Upper lobe of right lung (tissue), 1 donor: Measurements from ENCODE around the gene MRPS27. TPM values are rescaled to one million over a fixed set of nuclear protein-coding genes. Genes with fewer than 3 reads are reported as not detected.

Experiments
- ATAC-seq: fragments of 200-7000 bp; cut with Tn5 transposase; one replicate; pipeline ENCODE4 v1.9.1; 2020; ENCODE audit warnings: mild to moderate bottlenecking, moderate library complexity
- DNase-seq: peaks from one replicate; pipeline ENCODE4 v3.0.0-alpha.2; 2020
- H3K27ac ChIP-seq: fragments of 200-600 bp; one replicate; pipeline ENCODE4 v1.8.0; 2022
- H3K27me3 ChIP-seq: fragments of 200-600 bp; one replicate; pipeline ENCODE4 v1.8.0; 2022; ENCODE audit warnings: mild to moderate bottlenecking
- H3K36me3 ChIP-seq: fragments of 200-600 bp; one replicate; pipeline ENCODE4 v1.8.0; 2022
- H3K4me1 ChIP-seq: fragments of 200-600 bp; one replicate; pipeline ENCODE4 v1.8.0; 2022
- H3K4me3 ChIP-seq: fragments of 200-600 bp; one replicate; pipeline ENCODE4 v1.8.0; 2022; ENCODE audit warnings: mild to moderate bottlenecking
- H3K9me3 ChIP-seq: fragments of 200-600 bp; one replicate; pipeline ENCODE4 v1.8.0; 2022
- intact Hi-C: fragments of 100-400 bp; cut with DNase I; formaldehyde crosslinking; loops from one replicate; pipeline ENCODE4 v1.11.0; 2022
- total RNA-seq: library from RNA; stranded (reverse); fragmentation: NEBNext Ultra II Directional; extraction: Animal tissue kit (Norgen Biotek cat#: 25700); gene quantifications from one replicate; pipeline ENCODE4 v1.2.1, GENCODE V29; 2021
- TF ChIP-seq, protein P1 (sequence below): fragments of 200-600 bp; IDR thresholded peaks from one replicate; pipeline ENCODE4 v1.8.0; 2022; ENCODE audit warnings: antibody characterized with exemption
- donor health status: DM: no; HTN: yes; CAD: no; lungs with severe emphysema.

The MRPS27 gene
- total RNA-seq, 1 donor from 2014 or later, result 34.2 TPM

- H3K9me3 ChIP-seq, result no peaks in the 10 kb centered on the region
- intact Hi-C loops, result no loop called here
- no peaks in the 10 kb centered on the region for H3K27me3 ChIP-seq
- ATAC-seq (no peak), DNase-seq (no peak)
- TF ChIP-seq, protein P1, sequence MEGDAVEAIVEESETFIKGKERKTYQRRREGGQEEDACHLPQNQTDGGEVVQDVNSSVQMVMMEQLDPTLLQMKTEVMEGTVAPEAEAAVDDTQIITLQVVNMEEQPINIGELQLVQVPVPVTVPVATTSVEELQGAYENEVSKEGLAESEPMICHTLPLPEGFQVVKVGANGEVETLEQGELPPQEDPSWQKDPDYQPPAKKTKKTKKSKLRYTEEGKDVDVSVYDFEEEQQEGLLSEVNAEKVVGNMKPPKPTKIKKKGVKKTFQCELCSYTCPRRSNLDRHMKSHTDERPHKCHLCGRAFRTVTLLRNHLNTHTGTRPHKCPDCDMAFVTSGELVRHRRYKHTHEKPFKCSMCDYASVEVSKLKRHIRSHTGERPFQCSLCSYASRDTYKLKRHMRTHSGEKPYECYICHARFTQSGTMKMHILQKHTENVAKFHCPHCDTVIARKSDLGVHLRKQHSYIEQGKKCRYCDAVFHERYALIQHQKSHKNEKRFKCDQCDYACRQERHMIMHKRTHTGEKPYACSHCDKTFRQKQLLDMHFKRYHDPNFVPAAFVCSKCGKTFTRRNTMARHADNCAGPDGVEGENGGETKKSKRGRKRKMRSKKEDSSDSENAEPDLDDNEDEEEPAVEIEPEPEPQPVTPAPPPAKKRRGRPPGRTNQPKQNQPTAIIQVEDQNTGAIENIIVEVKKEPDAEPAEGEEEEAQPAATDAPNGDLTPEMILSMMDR, result no peak
- H3K27ac ChIP-seq, result no peak overlapping the region
- H3K4me3 ChIP-seq, result no peak overlapping the region
- H3K36me3 ChIP-seq, result peaks cover 17% of the 10 kb centered on the region
- H3K4me1 ChIP-seq, result peaks cover 14% of the 10 kb centered on the region
Measured at GRCh38 chr5:72286798-72287197, 33.2 kb downstream of the MRPS27 start.

GRCh38 chr5:72285424-72285821 lies 34.6 kb downstream of the MRPS27 start:
- no peaks in the 10 kb centered on the region for H3K27me3 ChIP-seq
- TF ChIP-seq, protein P1, result no peak
- peaks cover 12% of the 10 kb centered on the region for H3K36me3 ChIP-seq
- ATAC-seq (no peak), DNase-seq (no peak)
- H3K4me3 ChIP-seq, result no peak overlapping the region
- intact Hi-C loops, result no loop called here
- no peaks in the 10 kb centered on the region for H3K9me3 ChIP-seq
- H3K4me1 ChIP-seq, result peaks cover 14% of the 10 kb centered on the region
- H3K27ac ChIP-seq, result no peak overlapping the region

DNA sequence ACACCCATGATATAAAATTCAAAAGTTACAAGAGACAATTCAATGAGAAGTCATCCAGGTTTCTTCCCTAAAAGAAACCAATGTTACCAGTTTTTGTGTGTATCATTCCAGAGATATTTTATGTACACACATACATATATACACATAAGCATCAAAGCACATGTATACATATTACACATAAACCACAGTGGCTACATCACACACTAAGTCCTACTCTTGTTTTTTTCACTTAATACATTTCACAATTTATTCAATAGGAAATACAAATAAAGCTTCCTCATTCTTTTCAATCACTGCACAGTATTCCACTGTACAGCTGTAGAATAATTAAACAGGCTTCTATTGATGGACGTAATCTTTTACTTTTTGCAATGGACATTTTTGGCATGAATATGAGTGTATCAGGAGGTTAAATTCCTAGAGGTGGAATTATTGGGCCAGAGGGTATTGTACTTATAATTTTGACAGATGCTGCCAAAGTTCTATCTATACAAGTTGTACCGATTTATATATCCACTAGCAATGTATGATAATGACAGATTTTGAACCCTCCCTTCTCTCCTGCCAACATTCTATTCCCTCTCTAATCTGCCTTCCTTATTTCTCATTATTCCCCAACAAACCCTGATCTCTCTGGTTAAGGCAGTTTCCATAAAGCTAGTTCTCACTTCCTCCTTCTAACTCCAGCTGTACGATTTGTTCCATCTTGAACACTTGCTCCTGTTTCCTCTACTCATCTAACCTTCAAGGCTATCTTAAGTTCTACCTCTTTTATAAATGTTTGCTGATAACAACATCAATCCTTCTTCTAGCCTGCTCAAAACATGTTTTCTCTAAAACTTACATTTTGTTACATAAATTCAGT lies 35.2 kb downstream of the MRPS27 start:
- intact Hi-C loops, result no loop called here
- no peaks in the 10 kb centered on the region for H3K27me3 ChIP-seq
- DNase-seq (no peak), ATAC-seq (peak; percentile 63)
- peaks cover 12% of the 10 kb centered on the region for H3K36me3 ChIP-seq
- TF ChIP-seq, protein P1, result no peak
- H3K4me3 ChIP-seq, result no peak overlapping the region
- no peak overlapping the region for H3K27ac ChIP-seq
- H3K4me1 ChIP-seq, result peaks cover 14% of the 10 kb centered on the region
- no peaks in the 10 kb centered on the region for H3K9me3 ChIP-seq

- H3K4me3 ChIP-seq, result no peak overlapping the region
- no peaks in the 10 kb centered on the region for H3K27me3 ChIP-seq
- peaks cover 14% of the 10 kb centered on the region for H3K4me1 ChIP-seq
- H3K9me3 ChIP-seq, result no peaks in the 10 kb centered on the region
- ATAC-seq, result no peak
- peaks cover 12% of the 10 kb centered on the region for H3K36me3 ChIP-seq
- intact Hi-C loops, result no loop called here
- peak overlapping the region; percentile 48 for H3K27ac ChIP-seq
- TF ChIP-seq, protein P1, result no peak
- no peak for DNase-seq
Measured at GRCh38 chr5:72283358-72283757, 36.7 kb downstream of the MRPS27 start.

GRCh38 chr5:72282878-72283277 lies 37.2 kb downstream of the MRPS27 start:
- TF ChIP-seq, protein P1, result no peak
- H3K4me1 ChIP-seq, result peaks cover 14% of the 10 kb centered on the region
- H3K4me3 ChIP-seq, result no peak overlapping the region
- peak overlapping the region; percentile 48 for H3K27ac ChIP-seq
- H3K27me3 ChIP-seq, result no peaks in the 10 kb centered on the region
- no peak for ATAC-seq
- DNase-seq, result no peak
- intact Hi-C loops, result no loop called here
- peaks cover 7% of the 10 kb centered on the region for H3K36me3 ChIP-seq
- H3K9me3 ChIP-seq, result no peaks in the 10 kb centered on the region
